NCI-H146 treated with DMSO at 0.1 percent for 48 hours (cell line): ENCODE data around the gene SLC25A19.

Source experiments
- DNase-seq: peaks from one replicate; lab custom pipeline; 2025; ENCODE audit not compliant: unreplicated experiment; lab: John Stamatoyannopoulos, UW

Gene SLC25A19

GRCh38 chr17:75241996-75242460 lies 47.2 kb downstream of the SLC25A19 start:
- DNase-seq = no peak

- no peak for DNase-seq
Measured at GRCh38 chr17:75241502-75241901, 47.7 kb downstream of the SLC25A19 start.

GRCh38 chr17:75241143-75241430 lies 48.1 kb downstream of the SLC25A19 start:
- DNase-seq = no peak

GRCh38 chr17:75240394-75241142 lies 48.7 kb downstream of the SLC25A19 start:
- no peak for DNase-seq

- DNase-seq = no peak
Measured at GRCh38 chr17:75239778-75240393, 49.3 kb downstream of the SLC25A19 start.

- DNase-seq = no peak
Measured at GRCh38 chr17:75239214-75239613, 50.0 kb downstream of the SLC25A19 start.

GRCh38 chr17:75238684-75239191 lies 50.5 kb downstream of the SLC25A19 start:
- peak; percentile 11 for DNase-seq

- DNase-seq = no peak
Measured at GRCh38 chr17:75238020-75238580, 51.1 kb downstream of the SLC25A19 start.

- no peak for DNase-seq
Measured at GRCh38 chr17:75237100-75238014, 51.9 kb downstream of the SLC25A19 start.

- DNase-seq = no peak
Measured at GRCh38 chr17:75232786-75233185, 56.4 kb downstream of the SLC25A19 start.

- no peak for DNase-seq
Measured at GRCh38 chr17:75231741-75232464, 57.3 kb downstream of the SLC25A19 start.

- no peak for DNase-seq
Measured at GRCh38 chr17:75231071-75231470, 58.2 kb downstream of the SLC25A19 start.

- no peak for DNase-seq
Measured at GRCh38 chr17:75228847-75229246, 60.4 kb downstream of the SLC25A19 start.

GRCh38 chr17:75228305-75228704 lies 60.9 kb downstream of the SLC25A19 start:
- DNase-seq = no peak

- DNase-seq = no peak
Measured at GRCh38 chr17:75227729-75228128, 61.5 kb downstream of the SLC25A19 start.

GRCh38 chr17:75225016-75225415 lies 64.2 kb downstream of the SLC25A19 start:
- DNase-seq = no peak
